NCI-H345 (cell line): ENCODE data around the gene RNU6-9.
A peak's percentile ranks its signal among the peaks of the same experiment; 100 is the strongest.

Source experiments
- DNase-seq: peaks from one replicate; lab custom pipeline; 2025; lab: John Stamatoyannopoulos, UW

The RNU6-9 gene

DNA sequence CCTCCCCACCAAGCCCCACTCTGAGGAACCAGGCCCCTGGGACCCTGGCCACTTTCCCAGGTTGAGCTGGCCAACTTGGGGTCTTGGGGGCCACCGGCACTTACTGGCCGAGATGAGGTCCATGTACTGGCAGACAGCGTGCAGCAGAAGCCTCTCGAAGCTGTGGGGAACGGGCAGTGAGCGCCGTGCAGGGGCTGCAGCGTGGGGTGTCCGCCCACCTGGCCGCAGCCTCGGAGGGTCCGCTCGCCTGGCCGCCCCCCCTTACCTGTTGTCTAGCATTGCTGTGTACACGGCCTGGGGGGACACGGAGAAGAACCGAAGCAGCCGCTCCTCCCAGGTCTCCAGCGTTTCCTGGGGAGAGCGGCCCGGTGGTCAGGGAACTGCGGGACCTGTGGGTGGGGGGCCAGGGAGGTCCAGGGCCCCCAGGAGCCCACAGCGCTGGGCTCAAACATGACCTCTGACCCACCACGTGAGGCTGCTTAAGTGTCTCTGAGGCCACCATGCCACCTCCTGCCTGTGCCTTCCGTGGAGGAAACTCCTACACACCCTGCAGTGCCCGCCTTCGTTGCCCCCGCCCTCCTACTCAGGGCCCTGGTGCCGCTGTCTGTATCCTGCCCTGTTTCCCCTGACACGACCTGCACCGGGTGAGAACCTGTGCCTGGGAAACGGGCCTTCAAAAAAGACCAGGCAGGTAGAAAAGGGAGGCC, 6.2 kb downstream of the RNU6-9 start:
- DNase-seq, result no peak

DNA sequence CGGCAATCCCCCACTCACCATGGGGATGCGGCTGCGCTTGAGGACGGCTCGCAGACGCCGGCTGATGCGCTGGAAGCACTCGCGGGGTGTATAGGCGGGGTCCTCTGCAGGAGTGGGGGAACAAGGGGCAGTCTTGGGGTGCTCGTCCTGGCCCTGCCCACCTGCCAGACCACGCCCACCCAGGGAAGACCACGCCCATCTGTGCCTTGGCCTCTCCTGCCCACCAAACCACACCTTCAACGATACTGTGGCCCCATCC, 6.7 kb downstream of the RNU6-9 start:
- no peak for DNase-seq

DNA sequence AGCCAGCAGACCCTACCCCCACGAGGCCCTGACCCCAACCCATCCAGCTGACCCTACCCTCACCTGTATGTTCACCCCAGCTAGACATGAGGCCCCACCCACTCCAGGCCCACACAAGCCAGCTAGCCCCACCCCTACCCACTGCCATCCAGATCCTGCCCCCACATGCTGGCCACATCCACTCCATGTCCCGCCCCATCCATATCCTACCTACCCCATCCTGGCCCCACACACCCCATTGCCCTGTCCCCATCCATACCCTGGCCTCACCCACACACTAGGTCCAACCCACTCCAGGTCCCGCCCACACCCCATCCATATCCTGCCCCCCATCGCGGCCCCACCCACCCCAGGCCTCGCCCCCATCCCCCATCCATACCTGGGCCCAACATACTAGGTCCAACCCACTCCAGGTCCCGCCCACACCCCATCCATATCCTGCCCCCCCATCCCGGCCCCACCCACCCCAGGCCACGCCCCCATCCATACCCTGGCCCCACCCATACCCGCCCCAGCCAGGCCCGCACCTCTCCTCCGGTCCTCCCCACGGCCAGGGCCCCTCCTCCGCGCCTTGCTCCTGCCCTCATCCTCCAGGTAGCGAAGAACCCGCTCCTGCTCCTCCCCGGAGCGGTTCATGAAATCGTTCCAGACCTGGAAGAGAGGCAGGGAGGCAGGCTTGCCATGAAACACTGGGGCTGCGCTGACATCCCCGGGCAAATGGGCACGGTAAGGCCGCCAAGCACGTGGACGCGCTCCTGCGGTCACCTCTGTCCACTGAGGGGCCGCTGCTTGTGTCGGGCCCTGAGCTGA, 7.2 kb downstream of the RNU6-9 start:
- DNase-seq, result no peak

DNA sequence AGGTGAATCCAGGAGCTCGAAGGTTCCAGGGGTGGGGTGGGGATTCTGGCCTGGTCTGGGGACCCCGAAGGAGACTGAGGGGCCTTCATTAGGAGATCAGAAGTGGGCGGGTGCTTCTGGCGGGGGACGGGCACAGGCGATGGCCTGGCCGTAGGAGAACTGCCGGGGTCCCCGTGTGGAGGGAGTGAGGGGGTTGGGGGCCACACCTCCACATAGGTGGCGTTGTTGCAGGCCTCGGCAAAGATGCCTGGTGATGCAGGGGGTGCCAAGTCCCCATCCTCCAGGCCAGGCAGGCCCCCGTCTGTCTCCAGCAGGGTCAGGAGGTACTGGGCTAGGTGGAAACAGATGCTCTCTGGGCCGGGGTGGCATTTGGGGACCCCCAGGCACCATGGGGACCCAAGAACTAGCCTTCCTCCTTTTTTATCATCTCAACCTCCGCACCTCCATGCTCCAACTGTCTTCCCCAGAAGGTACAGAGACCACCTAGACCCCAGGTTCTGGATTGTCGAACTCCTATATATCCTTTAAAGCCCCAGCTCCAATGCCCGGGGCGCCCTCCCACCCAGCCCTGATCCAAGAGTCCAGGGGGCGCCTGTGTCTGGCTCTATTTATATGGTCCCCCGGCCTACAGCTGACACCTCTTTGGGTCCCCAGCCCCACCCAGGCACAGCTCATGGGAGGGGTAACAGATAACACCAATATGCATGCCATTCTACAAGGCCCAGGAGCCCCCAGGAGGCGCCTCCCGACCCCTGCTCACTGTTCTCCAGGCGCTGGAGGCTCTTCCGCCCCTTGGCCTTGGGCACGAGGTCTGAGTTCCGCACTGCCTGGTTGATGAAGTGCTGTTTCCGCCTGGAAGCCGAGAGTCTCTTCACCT, 8.2 kb downstream of the RNU6-9 start:
- no peak for DNase-seq

DNA sequence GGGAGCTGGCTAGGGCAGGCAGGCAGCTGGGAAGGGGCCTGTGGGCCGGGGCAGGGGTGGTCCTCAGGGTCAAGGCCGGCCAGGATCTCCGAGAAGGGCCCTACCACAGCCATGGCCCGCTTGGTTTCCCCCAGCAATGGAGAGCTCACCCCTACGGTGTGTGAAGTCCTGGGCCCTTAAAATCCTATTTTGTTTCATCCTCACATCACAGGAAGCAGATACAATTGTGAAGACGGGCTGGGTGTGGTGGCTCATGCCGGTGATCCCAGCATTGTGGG, 8.7 kb downstream of the RNU6-9 start:
- no peak for DNase-seq

DNA sequence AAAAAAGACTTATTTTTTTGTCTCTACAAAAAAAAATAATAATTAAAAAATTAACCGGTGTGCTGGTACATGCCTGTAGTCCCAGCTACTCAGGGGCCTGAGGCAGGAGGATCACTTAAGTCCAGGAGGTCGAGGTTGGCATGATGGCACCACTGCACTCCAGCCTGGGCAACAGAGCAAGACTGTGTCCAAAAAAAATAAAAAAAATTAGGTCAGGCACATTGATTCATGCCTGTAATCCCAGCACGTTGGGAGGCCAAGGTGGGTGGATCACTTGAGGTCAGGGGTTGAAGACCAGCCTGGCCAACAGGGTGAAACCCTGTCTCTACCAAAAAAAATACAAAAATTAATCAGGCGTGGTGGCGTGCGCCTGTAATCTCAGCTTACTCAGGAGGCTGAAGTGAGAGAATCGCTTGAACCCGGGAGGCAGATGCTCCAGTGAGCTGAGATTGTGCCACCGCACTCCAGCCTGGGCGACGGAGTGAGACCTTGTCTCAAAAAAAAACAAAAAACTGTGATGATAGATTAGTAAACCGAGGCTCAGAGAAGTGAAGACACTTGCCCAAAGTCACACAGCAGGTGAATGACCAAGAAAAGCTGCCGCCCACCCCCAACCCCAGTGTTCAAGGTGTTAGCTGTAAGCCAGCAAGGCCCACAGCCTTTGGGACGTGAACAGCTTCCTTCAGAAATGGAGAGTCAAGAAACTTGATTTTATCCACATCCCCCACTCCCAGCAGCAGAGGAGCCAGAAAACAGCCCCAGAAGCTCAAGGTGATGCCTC, 9.4 kb downstream of the RNU6-9 start:
- DNase-seq, result no peak

DNA sequence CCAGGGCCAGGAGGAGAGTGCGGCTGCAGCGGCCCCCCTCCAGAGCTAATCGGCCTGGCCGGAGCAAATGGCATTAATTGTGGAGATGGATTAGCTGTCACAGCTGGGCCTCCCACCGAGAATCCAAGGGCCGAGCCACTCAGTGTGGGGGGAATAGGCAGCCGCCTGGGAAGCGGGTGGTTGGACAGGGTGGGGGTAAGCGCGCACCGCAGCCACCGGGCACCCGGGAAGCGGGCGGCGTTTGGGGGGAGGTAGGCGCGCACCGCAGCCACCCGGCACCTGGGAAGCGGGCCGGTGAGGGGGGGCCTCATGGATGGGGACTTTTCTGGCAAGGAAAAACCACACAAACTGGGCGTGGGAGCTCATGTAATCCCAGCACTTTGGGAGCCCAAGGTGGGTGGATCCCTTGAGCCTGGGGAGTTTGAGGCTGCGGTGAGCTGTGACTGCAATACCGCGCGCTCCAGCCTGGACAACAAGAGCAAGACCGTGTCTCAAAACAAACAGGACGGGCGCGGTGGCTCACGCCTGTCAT, 10.0 kb downstream of the RNU6-9 start:
- no peak for DNase-seq

DNA sequence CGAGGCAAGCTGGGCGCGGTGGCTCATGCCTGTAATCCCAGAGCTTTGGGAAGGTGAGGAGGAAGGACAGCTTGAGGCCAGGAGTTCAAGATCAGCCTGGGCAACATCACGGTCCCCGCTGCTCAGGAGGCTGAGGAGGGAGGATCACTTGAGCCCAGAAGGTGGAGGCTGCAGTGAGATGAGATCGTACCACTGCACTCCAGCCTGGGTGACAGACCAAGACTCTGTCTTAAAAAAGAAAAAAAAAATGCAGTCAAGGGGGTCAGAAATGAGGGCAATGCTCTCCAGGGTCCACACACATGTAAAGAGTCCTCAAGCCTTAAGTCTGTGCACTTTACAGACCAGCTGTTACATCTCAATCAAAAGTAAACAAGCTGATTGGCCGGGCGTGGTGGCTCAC, 11.3 kb downstream of the RNU6-9 start:
- no peak for DNase-seq

DNA sequence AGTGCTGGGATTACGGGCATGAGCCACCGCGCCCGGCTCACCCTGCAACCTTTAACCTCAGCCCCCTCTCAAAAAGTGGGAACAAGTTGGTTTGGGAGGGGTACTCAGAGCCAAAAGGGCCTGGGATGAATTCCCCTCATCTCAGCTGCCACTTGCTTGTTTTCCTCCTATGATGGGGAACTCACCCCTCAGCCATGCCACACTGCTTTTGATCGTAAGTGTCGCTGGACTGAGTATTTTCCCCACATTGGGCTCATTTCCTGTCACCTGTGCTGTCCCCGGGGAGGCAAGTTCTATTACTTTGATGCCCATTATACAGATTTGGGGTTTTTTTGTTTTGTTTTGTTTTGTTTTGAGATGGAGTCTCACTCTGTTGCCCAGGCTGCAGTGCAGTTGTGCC, 13.2 kb downstream of the RNU6-9 start:
- no peak for DNase-seq

DNA sequence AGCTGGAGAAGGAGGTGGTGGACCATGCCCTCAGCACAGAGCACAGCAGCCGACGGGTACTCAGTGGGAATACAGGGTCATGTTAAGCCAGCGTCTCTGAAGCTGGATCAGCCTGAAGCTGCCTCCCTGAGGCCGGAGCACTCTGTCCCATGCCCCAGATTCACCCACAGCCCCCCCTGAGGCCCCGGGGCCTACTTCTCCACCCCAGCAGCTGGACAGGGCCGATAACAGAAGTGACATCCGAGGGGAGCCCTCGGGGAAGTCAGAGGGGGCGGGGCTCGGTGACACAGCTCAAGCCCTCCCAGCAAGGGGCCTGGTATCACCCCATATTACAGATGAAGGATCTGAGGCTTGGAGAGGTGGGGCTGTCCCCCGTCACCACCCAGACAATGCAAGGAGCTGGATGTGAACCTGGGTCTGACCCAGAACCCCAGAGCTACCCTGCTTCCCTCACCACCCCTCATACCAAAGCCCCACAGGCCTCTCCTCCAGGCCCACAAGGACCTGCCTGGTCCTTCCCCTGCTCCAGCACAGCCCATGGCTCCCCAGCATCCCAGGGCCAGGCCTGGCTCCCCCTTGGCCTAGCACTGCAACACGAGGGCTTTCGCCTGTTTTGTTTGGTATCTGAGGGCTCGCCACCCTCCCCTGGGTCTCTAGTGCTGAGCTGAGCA, 14.0 kb downstream of the RNU6-9 start:
- DNase-seq, result no peak

DNA sequence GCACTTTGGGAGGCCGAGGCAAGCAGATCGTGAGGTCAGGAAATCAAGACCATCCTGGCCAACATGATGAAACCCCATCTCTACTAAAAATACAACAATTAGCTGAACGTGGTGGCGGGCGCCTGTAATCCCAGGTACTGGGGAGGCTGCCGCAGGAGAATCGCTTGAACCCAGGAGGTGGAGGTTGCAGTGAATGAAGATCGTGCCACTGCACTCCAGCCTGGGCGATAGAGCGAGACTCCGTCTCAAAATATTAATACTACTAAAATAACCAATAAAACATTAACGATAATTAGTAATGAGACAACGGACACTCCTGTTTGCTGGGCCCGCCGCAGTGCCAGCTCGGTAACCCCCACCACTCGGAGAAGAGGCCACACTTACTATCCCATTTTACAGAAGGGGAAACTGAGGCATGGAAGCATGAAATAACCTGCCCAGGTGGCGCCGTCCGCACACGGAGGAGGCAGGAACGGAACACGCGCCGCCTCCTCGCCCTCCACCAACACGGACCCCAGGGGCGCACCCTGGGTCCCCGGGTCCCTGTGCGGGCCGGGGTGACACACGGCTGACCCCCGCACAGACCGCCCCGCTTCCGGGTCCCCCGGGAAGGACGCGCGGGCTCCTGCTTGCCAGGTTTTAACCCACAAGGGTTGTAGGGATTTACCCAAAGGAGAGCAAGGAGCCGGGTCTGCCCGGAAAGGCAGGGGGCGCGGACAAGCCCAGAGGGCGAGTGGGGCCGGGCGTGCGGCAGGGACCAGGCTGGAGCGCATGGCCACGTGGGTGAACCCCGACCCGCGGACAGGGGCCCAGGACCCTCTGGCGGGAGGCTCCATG, 18.1 kb downstream of the RNU6-9 start:
- no peak for DNase-seq

DNA sequence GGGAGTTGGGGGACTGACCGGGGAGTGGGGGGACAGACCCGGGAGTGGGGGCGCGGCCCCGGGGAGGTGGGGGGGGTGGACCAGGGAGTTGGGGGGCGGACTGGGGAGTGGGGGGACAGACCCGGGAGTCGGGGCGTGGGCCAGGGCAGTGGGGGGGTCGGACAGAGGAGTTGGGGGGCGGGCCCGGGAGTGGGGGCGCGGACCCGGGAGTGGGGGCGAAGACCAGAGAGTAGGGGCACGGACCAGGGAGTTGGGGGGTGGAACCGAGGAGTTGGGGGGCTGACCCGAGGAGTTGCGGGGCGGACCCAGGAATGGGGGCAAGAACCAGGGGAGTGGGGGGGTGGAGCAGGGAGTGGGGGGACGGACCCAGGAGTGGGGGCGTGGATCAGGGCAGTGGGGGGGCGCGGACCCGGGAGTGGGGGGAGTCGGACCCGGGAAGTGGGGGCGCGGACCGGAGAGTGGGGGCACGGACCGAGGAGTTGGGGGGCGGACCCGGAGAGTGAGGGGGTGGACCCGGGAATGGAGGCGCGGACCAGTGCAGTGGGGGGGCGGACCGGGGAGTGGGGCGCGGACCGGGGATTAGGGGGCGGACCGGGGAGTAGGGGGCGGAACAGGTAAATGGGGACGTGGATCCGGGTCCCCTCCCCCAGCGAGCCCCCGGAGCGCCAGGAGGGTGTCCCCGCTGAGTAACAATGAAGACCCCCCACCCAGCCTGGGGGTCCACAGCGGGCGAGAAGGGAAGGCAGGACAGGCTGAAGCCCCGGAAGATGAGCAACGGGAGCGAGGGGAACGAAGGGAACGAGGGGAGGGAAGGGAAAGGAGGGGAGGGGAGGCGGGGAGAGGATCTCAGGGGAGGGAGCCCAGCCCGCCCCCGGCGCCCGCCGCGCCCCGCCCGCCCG, 19.1 kb downstream of the RNU6-9 start:
- no peak for DNase-seq

DNA sequence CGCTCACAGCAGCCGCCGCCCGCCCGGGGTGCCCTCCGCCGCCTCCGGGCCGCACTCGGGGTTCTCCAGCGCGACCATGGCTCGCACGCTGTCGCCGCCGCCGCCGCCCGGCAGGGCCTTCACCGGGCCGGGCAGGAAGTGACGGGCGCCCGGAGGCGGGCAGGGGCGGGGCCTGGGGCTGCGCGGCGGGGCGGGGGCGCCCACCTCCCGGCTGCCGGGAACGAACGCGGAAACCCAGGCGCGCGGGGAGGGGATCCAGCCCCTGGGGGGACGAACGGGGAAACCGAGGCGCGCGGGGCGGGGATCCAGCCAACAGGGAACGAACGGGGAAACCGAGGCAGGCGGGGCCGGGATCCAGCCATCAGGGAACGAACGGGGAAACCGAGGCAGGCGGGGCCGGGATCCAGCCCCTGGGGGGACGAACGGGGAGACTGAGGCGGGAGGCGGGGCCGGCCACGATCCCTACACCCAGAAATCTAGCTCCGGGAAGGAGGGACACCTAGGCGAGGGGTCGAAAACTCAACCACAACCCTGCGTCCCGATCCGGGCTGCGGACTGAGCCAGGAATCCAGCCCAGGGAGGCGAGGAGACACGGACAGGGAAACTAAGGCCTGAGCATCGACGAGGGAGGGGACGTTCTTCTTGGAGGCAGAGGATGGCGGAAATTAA, 19.9 kb downstream of the RNU6-9 start, which contains the start of gene R3HDM4:
Gene R3HDM4, minus strand, starts transcription at position 140 of the 669 bp plus-strand sequence. Its CDS starts 62 bp downstream, at position 78.
- DNase-seq, result peak; percentile 71

DNA sequence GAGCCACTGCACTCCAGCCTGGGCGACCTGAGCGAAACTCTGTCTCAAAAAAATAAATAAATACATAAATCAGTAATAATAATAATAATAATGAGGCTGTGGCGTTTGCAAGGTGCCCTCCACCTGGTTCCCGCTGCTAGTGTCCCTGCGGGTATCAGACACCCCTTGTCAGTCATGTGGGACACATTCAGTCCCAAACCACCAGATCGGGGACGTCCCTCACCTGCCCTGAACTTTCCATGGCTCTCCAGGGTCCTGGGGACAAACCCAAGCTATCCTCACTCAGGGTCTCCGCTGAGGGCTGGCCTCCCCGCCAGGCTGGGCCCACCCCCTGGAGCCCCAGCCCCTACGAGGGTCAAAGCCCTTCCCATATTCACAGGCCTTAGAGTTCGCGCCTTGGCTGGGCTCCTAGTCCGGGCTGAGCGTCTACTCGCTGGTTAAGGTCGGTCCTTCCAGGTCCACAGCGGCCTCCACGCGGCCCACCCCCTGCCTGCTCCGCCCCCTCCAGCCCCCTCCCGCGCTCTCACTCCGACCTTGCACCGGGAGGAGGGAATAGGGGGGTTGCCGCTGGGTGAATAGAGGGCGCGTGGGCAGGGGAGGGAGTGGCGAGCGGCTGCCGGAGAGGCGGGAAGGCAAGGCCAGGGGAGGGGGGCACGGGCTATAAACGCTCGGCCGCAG, 23.5 kb downstream of the RNU6-9 start:
- DNase-seq, result peak; percentile 24

DNA sequence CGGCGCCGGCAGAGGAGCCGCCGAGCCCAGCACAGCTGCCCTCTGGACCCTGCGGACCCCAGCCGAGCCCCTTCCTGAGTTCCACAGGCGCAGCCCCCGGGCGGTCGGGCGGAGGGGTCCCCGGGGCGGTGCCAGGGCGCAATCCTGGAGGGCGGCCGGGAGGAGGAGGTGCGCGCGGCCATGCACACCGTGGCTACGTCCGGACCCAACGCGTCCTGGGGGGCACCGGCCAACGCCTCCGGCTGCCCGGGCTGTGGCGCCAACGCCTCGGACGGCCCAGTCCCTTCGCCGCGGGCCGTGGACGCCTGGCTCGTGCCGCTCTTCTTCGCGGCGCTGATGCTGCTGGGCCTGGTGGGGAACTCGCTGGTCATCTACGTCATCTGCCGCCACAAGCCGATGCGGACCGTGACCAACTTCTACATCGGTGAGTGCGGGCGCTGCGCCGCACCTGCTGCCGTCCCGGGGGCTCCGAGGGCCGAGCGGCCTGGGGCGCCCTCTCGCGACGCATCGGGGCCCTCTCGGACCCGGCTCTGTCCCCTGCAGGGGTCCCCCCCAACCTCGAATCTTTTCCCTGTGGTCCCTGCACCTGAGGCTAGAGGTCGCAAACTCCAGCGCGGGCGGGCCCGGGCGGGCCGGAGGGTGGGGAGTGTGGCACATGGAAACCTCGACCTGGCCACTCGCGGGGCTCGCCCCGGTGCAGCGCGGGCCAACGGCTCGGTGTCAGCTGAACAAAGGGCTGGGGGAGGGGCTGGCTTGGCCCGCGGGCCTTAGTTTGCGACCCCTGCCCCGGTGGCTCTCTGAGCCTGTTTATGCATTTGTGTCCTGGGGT, 24.3 kb downstream of the RNU6-9 start, which contains the start of gene KISS1R:
Gene KISS1R, plus strand, starts transcription at position 11 of the 829 bp plus-strand sequence. Its CDS starts 170 bp downstream, at position 181.
- DNase-seq, result peak; percentile 50

DNA sequence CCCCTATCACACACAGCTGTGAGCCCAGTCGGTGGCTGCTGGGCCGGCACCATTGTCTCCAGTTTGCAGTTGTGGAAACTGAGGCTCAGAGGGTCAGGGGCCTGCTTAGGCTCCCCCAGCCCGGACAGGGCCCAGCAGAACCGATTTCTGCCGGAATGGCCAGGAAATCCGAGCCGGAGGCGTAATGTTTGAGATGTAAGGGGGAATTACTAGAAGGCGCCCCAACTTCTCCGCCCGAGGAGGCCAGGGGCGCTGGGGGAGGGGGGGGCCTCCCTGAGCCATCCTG, 24.8 kb downstream of the RNU6-9 start:
- DNase-seq, result no peak

DNA sequence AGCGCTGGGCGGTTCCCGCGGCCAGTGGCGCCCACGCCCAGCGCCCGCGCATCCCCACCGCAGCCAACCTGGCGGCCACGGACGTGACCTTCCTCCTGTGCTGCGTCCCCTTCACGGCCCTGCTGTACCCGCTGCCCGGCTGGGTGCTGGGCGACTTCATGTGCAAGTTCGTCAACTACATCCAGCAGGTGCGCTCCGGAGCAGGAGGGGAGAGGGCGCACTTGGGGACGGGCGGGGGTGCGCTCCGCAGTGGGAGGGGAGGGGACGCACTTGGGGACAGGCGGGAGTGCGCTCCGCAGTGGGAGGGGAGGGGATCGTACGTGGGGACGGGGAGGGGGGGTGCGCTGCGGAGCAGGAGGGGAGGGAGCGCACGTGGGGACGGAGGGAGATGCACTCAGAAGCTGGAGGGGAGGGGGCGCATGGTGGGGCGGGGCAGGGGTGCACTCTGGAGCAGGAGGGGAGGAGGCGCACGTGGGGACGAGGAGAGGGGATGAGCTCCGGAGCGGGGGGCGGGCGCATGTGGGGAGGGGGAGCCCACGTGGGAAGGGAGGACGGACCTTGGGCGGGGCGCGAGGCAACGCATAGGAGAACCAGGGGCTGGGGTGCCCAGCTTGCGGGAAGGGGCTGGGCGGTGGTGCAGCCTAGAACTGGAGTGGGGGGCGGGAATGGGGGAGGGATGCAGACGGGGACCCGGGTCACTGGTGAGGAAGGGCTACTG, 25.4 kb downstream of the RNU6-9 start:
- peak; percentile 62 for DNase-seq
